ENCODE results near the gene KCNQ2.

- TF ChIP-seq CTCF (IDR thresholded peaks at IDR 0.05) (no peak), POLR2A (IDR thresholded peaks at IDR 0.05) (no peak)
Measured at GRCh38 chr20:63387917-63388316, 84.5 kb downstream of the KCNQ2 start.

Measured in adrenal gland (tissue), 5 donors.